HG03432 (cell line): ENCODE results near the gene PRKG1.
"Not testable (repeated sequence)": the region's sequence is repeated elsewhere in the genome, so short reads cannot be mapped to it uniquely, and the experiment has no call there.

Experiments used
- ATAC-seq: cut with Tn5 transposase; IDR thresholded peaks from one replicate; pipeline ENCODE4 v1.9.1; 2021; ENCODE audit warnings: mild to moderate bottlenecking, moderate library complexity; ENCODE audit not compliant: unreplicated experiment

Gene PRKG1

GRCh38 chr10:51112013-51112412, 37.7 kb downstream of the PRKG1 start:
- no peak for ATAC-seq

GRCh38 chr10:51113007-51113406, 38.7 kb downstream of the PRKG1 start:
- ATAC-seq: no peak

GRCh38 chr10:51117053-51117660, 42.9 kb downstream of the PRKG1 start:
- no peak for ATAC-seq

GRCh38 chr10:51117794-51118193, 43.5 kb downstream of the PRKG1 start:
- no peak for ATAC-seq

GRCh38 chr10:51119441-51119840, 45.2 kb downstream of the PRKG1 start:
- no peak for ATAC-seq

GRCh38 chr10:51121861-51122260, 47.6 kb downstream of the PRKG1 start:
- no peak for ATAC-seq

- no peak for ATAC-seq
These were observed 50.6 kb downstream of the PRKG1 start for GRCh38 chr10:51124852-51125251.

- no peak for ATAC-seq
These were observed 51.2 kb downstream of the PRKG1 start for GRCh38 chr10:51125518-51125917.

- no peak for ATAC-seq
These were observed 55.8 kb downstream of the PRKG1 start for GRCh38 chr10:51129946-51130544.

GRCh38 chr10:51137756-51138529, 63.7 kb downstream of the PRKG1 start:
- peak; percentile 61 for ATAC-seq

GRCh38 chr10:51139176-51139575, 64.9 kb downstream of the PRKG1 start:
- no peak for ATAC-seq

- ATAC-seq: no peak
These were observed 66.7 kb downstream of the PRKG1 start for GRCh38 chr10:51141010-51141409.

GRCh38 chr10:51144161-51144781, 70.0 kb downstream of the PRKG1 start:
- ATAC-seq: peak; percentile 44

GRCh38 chr10:51145375-51145774, 71.1 kb downstream of the PRKG1 start:
- ATAC-seq: no peak

- ATAC-seq: no peak
These were observed 73.5 kb downstream of the PRKG1 start for GRCh38 chr10:51147644-51148399.

- ATAC-seq: no peak
These were observed 82.6 kb downstream of the PRKG1 start for GRCh38 chr10:51156926-51157325.

GRCh38 chr10:51158832-51159231, 84.5 kb downstream of the PRKG1 start:
- ATAC-seq: no peak

GRCh38 chr10:51159841-51160240, 85.6 kb downstream of the PRKG1 start:
- ATAC-seq: no peak

- ATAC-seq: no peak
These were observed 87.7 kb downstream of the PRKG1 start for GRCh38 chr10:51162002-51162401.

GRCh38 chr10:51163380-51164049, 89.2 kb downstream of the PRKG1 start:
- ATAC-seq: not testable (repeated sequence)
